Heart right ventricle (tissue), 16 donors: ENCODE data around the gene RBM20. TPM values are rescaled to one million over a fixed set of nuclear protein-coding genes. Genes with fewer than 3 reads are reported as not detected.

Experiments
- ATAC-seq, 8 donors: fragments of 200-7000 bp; cut with Tn5 transposase; one replicate each; pipeline ENCODE4 v1.9.1; 2020; ENCODE audit warnings: mild to moderate bottlenecking in 8 of 8, moderate library complexity in 8 of 8, moderate number of reproducible peaks in 1 of 8
- DNase-seq, 2 donors: peaks; one replicate each; pipeline ENCODE4 v3.0.0-alpha.2; 2020
- H3K27ac ChIP-seq, 10 donors: fragments of 200-600 bp; sonication (generic) in 2 of 10; one replicate each; pipeline versions ENCODE4 v1.5.0 to v1.8.0; 2020 to 2022; ENCODE audit warnings: mild to moderate bottlenecking in 3 of 10
- H3K27me3 ChIP-seq, 7 donors: fragments of 200-600 bp; one replicate each; pipeline ENCODE4 v1.8.0; 2021 to 2022; ENCODE audit warnings: mild to moderate bottlenecking in 2 of 7
- H3K36me3 ChIP-seq, 9 donors: fragments of 200-600 bp; sonication (generic) in 1 of 9; one replicate each; pipeline versions ENCODE4 v1.5.0 to v1.8.0; 2020 to 2022; ENCODE audit warnings: mild to moderate bottlenecking in 2 of 9
- H3K4me1 ChIP-seq, 9 donors: fragments of 200-600 bp; sonication (generic) in 1 of 9; one replicate each; pipeline versions ENCODE4 v1.5.0 to v1.8.0; 2020 to 2022; ENCODE audit warnings: mild to moderate bottlenecking in 4 of 9
- H3K4me3 ChIP-seq, 10 donors: fragments of 200-600 bp; sonication (generic) in 2 of 10; one replicate each; pipeline versions ENCODE4 v1.5.0 to v1.8.0; 2020 to 2022; ENCODE audit warnings: mild to moderate bottlenecking in 7 of 10, moderate library complexity in 2 of 10
- H3K9me3 ChIP-seq, 11 donors: fragments of 200-600 bp in 10 of 11; sonication (generic) in 2 of 11; one replicate each; pipeline versions ENCODE4 v1.5.0 to v1.8.0; 2013 to 2022; ENCODE audit warnings: mild to moderate bottlenecking in 2 of 11, control low read depth in 1 of 11, moderate library complexity in 1 of 11
- CTCF ChIP-seq, 9 donors: fragments of 200-600 bp; sonication (generic) in 2 of 9; IDR thresholded peaks; one replicate each; pipeline versions ENCODE4 v1.5.0 to v1.8.0; 2021 to 2022; ENCODE audit warnings: antibody characterized with exemption in 9 of 9, mild to moderate bottlenecking in 5 of 9, moderate library complexity in 1 of 9
- WGBS, 2 donors: extraction: QIAGEN DNeasy Blood & Tissue Kit; methylation state at CpG; one replicate each; pipeline ENCODE4 v1.1.7; 2013; ENCODE audit warnings: inconsistent platforms in 1 of 2; 5-methylcytosine and 5-hydroxymethylcytosine counted together
- intact Hi-C, 10 donors: fragments of 100-400 bp; cut with DNase I; formaldehyde crosslinking; loops; one replicate each; pipeline versions ENCODE4 v1.11.1 to v1.14.2; 2022
- polyA plus RNA-seq, 2 donors: library from polyadenylated mRNA; stranded (reverse); fragments of 200-250 nt; gene quantifications; one replicate each; pipeline ENCODE4 v1.2.3, GENCODE V29; 2013
- total RNA-seq, 10 donors: library from RNA; stranded (reverse); fragmentation: NEBNext Ultra II Directional in 3 of 10; extraction: Animal tissue kit (Norgen Biotek cat#: 25700) in 3 of 10; gene quantifications; one replicate each; pipeline versions ENCODE4 v1.2.1 to v1.2.4, GENCODE V29; 2021 to 2023
- donor health status: Arrhythmogenic right ventricular cardiomyopathy.
- donor health status: ischemic (EF 13 %, LVEDD 7.1; RV severe dilation, severe dysfunction).
- donor health status: healthy with polysubstance abuse.
- donor health status: DM: no; HTN: yes; CAD: no.
- donor health status: DM: no; HTN: no; CAD: no.
- donor health status: ischemic (EF 25% LVEDD 6.9; RV normal size, moderate dysfunction).
- donor health status: ischemic (EF 25% LVEDD 5.7; RV mildly dilated, moderate dysfunction).
- donor health status: healthy.
- donor health status: DM: yes; HTN: yes; CAD: no.
- donor health status: Ischemic cardiomyopathy.
- donor health status: ischemic (EF 35%, LVEDD 5.7; RV mildly dilated, moderate dysfunction).
- donor health status: nonischemic (EF 11% LVEDD 7.7; RV severe dilation, severe dysfunction).
- donor health status: DM: yes; HTN: yes; CAD: no.
- donor health status: PGD.
- donor health status: ischemic (EF 29% LVEDD 5.4; RV normal size, mild dysfunction).
- donor health status: nonischemic (EF 23%, LVEDD 6.1; RV moderate dilation, normal function).

RBM20 gene
- total and polyA plus RNA-seq, 12 donors = 10.1 to 186 (median 134) TPM

DNA sequence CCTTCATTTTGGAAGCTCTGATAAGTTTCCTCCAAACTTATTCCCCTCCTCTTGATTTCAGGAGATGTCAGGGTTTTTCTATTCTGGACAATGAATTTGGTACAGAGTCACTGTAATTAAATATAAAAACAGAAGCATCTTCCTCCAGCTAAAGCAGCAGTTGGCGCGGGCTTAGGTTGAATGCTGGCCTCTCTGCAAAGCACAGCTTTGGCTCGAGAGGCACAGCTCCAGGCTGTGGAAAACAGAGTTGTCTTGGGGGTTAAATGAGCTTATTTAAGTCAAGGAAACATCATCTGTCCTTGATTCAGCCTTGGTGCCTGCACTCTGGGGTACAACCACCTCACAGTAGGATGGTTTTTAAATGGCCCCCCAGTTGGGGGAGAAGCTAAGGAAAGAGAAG lies 192.6 kb downstream of the RBM20 start:
- no peak for DNase-seq
- no peak overlapping the region for H3K4me3 ChIP-seq
- H3K27me3 ChIP-seq = no peaks in the 10 kb centered on the region
- peak overlapping the region in 9 of 10 donors; percentile 31 to 92 (median 65) for H3K27ac ChIP-seq
- H3K9me3 ChIP-seq = no peaks in the 10 kb centered on the region
- intact Hi-C loops = no loop called here
- no peak for ATAC-seq
- no peak for TF ChIP-seq CTCF (IDR thresholded peaks at IDR 0.05)
- WGBS, 2 donors = 90 to 92% methylated on average over 3 of the region's 3 CpGs
- peaks cover 22 to 83% (median 51%) of the 10 kb centered on the region in 9 donors for H3K4me1 ChIP-seq
- peaks cover 0 to 24% (median 0%) of the 10 kb centered on the region in 9 donors for H3K36me3 ChIP-seq

GRCh38 chr10:110837418-110838171 lies 193.5 kb downstream of the RBM20 start:
- intact Hi-C loops = no loop called here
- DNase-seq (no peak), ATAC-seq (peak in 3 of 8 donors; percentile 29 to 72 (median 32))
- H3K4me1 ChIP-seq = peaks cover 22 to 80% (median 47%) of the 10 kb centered on the region in 9 donors
- no peaks in the 10 kb centered on the region for H3K9me3 ChIP-seq
- peaks cover 0 to 23% (median 0%) of the 10 kb centered on the region in 9 donors for H3K36me3 ChIP-seq
- 71 to 89% methylated on average over 2 of the region's 2 CpGs for WGBS, 2 donors
- H3K27me3 ChIP-seq = no peaks in the 10 kb centered on the region
- no peak for TF ChIP-seq CTCF (IDR thresholded peaks at IDR 0.05)
- H3K4me3 ChIP-seq = no peak overlapping the region
- peak overlapping the region in 9 of 10 donors; percentile 5 to 92 (median 65) for H3K27ac ChIP-seq

- DNase-seq = no peak
- H3K4me1 ChIP-seq = peaks cover 13 to 57% (median 39%) of the 10 kb centered on the region in 9 donors
- H3K9me3 ChIP-seq = no peaks in the 10 kb centered on the region
- no peak overlapping the region for H3K4me3 ChIP-seq
- WGBS, 2 donors = 75 to 76% methylated on average over 5 of the region's 5 CpGs
- no peaks in the 10 kb centered on the region for H3K27me3 ChIP-seq
- TF ChIP-seq CTCF (IDR thresholded peaks at IDR 0.05) = no peak
- intact Hi-C loops = no loop called here
- peak in 3 of 8 donors; percentile 10 to 30 (median 27) for ATAC-seq
- no peak overlapping the region for H3K27ac ChIP-seq
- peaks cover 0 to 15% (median 0%) of the 10 kb centered on the region in 9 donors for H3K36me3 ChIP-seq
Measured at GRCh38 chr10:110840225-110840922, 196.2 kb downstream of the RBM20 start.

DNA sequence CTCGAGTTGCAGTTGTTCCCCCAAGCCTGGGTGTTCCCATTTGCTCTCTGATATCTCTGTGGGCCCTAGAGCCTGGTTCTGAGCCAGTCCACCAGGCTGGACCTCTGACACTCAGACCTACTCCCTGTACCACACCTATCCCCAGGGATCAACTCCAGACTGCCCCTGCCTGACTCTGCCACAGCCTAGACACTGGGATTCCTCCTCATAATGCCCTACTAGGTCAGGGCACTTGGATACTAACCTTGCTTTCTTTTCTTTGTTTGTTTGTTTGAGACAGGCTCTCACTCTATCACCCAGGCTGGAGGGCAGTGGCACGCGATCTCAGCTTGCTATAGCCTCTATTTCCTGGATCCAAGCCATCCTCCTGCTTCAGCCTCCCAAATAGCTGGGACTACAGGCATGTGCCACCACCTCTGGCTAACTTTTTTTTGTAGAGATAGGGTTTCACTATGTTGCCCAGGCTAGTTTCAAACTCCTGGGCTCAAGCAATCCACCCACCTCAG lies 196.8 kb downstream of the RBM20 start:
- peaks cover 0 to 14% (median 0%) of the 10 kb centered on the region in 9 donors for H3K36me3 ChIP-seq
- DNase-seq (no peak), ATAC-seq (peak in 1 of 8 donors; percentile 31)
- H3K9me3 ChIP-seq = no peaks in the 10 kb centered on the region
- WGBS, 2 donors = 69% methylated on average over 3 of the region's 3 CpGs
- no peak overlapping the region for H3K27ac ChIP-seq
- H3K27me3 ChIP-seq = no peaks in the 10 kb centered on the region
- peaks cover 7 to 51% (median 33%) of the 10 kb centered on the region in 9 donors for H3K4me1 ChIP-seq
- intact Hi-C loops = no loop called here
- no peak overlapping the region for H3K4me3 ChIP-seq
- TF ChIP-seq CTCF (IDR thresholded peaks at IDR 0.05) = no peak
